MM.1S (cell line): ENCODE data around the gene RNPEP.
"Not testable (repeated sequence)": the region's sequence is repeated elsewhere in the genome, so short reads cannot be mapped to it uniquely, and the experiment has no call there.

Experiments used
- EZH2 ChIP-seq: fragments of 300-600 bp; sonication (generic); optimal IDR thresholded peaks from 2 replicates; pipeline ENCODE3; 2017; ENCODE audit warnings: low read depth, mild to moderate bottlenecking, antibody characterized with exemption, low read length, mixed read lengths
- TF ChIP-seq, protein P1 (sequence below): fragments of 300-600 bp; sonication (generic); IDR thresholded peaks from 2 replicates; pipeline ENCODE4 v1.5.1; 2016; ENCODE audit warnings: antibody characterized with exemption, low read length, mixed read lengths

- TF ChIP-seq, protein P1, sequence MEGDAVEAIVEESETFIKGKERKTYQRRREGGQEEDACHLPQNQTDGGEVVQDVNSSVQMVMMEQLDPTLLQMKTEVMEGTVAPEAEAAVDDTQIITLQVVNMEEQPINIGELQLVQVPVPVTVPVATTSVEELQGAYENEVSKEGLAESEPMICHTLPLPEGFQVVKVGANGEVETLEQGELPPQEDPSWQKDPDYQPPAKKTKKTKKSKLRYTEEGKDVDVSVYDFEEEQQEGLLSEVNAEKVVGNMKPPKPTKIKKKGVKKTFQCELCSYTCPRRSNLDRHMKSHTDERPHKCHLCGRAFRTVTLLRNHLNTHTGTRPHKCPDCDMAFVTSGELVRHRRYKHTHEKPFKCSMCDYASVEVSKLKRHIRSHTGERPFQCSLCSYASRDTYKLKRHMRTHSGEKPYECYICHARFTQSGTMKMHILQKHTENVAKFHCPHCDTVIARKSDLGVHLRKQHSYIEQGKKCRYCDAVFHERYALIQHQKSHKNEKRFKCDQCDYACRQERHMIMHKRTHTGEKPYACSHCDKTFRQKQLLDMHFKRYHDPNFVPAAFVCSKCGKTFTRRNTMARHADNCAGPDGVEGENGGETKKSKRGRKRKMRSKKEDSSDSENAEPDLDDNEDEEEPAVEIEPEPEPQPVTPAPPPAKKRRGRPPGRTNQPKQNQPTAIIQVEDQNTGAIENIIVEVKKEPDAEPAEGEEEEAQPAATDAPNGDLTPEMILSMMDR, result not testable (repeated sequence)
- TF ChIP-seq EZH2, result not testable (repeated sequence)
These were observed 72.2 kb downstream of the RNPEP start for GRCh38 chr1:202054673-202055072.
